Stimulated activated CD8-positive, alpha-beta memory T cell treated with anti-CD3 and anti-CD28 coated beads, Interleukin-2, amount 100 ng/mL, for 1 hour (primary cell): Measurements from ENCODE around the gene PARD3B.

Source experiments
- DNase-seq, 2 donors: peaks; one replicate each; pipeline ENCODE4 v3.0.0-alpha.2; 2020; ENCODE audit warnings: low read depth in 2 of 2

Gene PARD3B

DNA sequence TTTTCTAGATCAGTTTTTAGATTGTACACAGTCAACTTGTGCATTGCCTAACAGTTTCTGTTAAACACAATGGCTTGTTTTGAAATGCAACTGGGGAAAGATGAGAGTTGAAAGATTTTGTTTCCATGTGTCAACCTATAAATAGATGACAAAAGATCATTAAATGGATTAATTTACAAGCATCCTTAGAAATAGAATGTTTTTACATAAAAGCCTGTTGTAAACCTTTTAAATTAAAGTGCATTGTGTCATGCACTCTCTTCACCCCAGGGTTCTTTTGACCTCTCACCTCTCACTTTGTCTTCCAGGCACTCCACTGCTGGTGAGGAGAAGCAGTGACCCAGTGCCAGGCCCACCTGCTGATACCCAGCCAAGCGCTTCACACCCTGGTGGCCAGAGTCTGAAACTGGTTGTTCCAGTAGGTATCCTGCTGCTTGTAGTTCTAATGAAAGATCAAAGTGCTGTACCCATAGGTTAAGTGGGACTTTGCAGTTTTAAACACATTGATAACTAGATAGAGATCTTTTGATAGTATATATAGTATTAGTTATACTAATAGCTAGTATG lies 502.1 kb downstream of the PARD3B start:
- no peak for DNase-seq

DNA sequence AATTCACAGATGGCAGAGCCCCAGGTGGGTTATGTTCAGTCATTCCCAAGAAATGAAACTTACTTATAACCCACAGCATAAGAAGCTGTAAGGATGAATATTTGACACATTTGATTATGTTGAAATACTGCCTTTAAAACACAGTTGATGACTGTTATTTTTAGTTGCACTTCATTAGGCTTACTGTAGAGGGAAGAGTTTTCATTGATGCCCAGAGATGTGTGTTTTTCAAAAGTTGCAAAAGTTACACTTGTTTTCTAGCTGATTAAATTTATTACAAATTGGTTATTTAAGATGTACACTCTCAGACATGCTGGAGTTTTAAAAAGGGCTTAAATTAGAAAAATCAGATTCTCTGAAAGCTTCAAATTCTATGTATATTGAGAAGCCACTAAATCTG lies 506.1 kb downstream of the PARD3B start:
- DNase-seq = no peak

DNA sequence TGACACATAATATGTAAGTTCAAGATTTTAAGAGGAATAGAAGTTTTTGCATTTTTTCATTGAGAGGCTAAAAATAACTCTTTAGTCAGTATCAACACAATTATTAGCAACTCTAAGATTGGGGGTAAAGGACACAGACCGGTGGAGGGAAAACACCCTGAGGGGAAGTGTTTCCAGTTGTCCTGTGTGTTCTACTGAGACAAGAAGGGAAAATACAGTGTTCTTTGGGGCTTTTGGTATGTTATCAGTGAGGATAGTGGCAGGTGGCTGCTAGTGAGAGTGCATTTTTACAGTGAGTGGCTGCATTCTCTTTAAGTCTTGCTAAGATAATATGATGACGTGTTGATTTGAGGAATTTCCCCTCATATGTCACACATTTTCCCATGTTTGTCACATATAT lies 507.5 kb downstream of the PARD3B start:
- DNase-seq = no peak

DNA sequence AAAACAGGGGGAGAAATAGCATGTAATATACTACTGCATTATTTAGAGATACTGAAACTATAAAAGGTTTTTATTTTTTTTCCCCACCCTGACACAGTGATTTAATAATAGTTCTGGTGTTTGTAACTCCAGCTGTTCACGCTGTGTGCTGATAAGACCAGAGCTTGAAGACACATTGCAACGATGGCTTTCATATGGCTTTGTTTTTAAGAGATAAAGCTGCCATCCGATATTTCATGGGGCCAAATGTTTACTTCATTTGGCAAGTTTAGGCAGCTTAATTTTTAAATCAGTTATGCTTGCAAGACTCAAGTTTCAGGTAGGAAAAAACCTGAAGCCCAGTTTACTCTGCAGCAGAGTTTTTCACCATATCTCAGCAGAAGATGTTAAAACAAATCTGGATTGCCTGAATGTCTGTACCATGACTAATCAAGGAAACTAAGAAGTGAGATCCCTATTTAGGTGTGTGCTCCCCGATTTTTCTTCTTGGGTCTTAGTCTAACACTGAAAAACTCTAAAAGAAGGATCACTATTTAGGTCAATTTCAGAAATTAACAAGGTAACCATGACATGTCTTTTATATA lies 508.6 kb downstream of the PARD3B start:
- DNase-seq = no peak

DNA sequence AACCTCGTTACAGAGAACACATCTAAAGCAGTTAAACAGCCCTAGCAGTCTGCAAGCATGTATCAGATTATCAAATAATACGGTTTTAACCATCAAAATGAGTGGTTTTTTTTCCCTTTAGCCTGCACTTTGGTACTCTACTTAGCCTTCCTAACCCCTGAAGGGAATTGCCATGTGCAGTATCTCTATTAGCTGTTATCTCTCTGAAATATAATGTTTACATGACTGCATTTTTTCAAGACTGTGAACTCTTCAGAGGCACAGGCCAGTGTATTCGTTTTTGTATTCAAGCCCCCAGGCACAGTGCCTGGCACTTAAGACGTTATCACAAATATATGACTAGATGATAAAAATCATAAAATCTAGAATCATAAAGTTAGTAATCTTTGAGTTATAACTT lies 509.5 kb downstream of the PARD3B start:
- no peak for DNase-seq

DNA sequence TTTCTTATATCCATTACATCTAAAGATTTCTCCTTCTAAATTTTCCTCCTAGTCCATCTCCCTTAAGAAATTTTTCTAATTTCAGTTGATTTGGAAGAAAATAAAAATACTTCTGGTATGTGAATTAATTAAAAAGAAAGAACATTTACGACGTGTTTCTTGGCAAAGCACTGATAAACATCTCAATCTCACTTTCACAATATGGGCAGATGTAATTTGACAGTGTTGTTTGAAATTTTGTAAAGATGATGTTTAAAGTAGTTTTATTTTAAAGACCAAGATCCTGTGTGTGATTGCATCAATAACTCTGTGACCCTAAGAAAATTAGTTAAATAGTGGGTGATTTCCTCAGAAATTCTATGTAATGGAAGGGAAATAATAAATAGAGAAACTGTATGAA lies 510.0 kb downstream of the PARD3B start:
- DNase-seq = no peak

DNA sequence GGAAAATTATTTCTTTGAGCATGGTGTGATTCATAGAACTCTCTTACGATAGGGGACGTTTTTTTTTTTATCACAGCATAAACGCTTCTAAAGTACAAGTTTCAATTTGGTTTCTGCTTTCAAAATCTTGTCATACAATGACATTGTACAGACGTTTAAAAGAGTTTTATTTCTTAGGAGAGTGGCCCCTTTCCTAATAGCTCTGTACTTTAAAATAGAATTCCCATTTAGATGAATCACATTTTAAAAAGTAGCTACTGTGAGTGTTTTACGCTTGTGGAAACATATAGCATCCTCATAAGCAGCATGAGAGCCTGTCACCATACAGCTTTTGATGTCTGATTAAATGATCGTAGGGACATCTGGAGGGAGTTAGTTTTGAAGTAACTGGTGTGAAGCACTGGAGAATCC lies 510.9 kb downstream of the PARD3B start:
- DNase-seq = no peak

DNA sequence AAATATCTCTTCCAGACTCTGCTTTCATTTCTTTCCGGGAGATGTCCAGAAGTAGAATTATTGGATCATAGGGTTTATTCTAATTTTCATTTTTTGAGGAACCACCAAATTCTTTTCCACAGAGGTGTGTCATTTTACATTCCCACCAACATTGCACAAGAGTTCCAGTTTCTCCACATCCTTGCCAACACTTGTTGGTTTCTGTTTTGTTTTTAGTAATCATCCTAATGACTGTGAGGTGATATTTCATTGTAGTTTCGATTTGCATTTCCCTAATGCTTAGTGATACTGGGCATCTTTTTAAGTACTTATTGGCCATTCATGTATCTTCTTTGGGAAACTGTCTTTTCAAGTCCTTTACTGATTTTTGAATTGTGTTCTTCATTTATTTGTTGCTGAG lies 513.1 kb downstream of the PARD3B start:
- no peak for DNase-seq

DNA sequence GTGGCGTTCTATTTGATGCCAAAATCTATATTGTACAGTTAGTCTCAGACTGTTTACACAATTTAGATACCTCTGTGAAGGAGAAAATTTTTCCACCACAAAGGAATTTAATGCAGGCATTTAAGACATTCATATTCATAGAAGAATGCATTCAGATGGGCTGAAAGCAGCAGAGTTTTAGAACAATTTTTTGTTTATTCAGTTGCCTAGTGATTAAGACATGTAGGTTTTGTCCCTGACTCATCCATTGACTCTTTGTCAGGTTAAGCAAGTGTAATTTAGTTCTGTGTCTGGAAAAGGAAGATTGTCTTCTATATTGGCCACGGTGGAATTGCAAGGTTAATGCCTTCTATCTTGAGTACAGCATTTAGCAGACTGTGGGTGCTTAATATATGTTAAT lies 515.0 kb downstream of the PARD3B start:
- no peak for DNase-seq

DNA sequence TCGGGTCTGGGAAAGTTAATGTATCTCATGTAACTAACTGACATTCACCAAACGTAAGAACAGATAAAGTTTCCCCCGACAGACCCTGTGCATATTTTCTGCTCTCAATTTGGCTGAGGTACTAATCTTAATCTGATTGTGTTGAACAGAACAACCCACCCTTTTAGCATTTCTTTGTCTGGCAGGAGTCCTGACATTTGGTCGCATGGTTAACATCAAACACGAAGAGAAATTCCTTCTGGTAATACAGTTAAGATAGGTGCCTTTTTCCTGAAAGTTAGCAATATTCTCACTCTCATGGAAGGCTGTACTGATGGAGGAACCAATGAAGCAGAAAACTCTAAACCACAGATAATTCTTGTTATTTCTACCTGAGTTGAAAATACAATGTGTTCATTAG lies 520.8 kb downstream of the PARD3B start:
- DNase-seq = no peak

DNA sequence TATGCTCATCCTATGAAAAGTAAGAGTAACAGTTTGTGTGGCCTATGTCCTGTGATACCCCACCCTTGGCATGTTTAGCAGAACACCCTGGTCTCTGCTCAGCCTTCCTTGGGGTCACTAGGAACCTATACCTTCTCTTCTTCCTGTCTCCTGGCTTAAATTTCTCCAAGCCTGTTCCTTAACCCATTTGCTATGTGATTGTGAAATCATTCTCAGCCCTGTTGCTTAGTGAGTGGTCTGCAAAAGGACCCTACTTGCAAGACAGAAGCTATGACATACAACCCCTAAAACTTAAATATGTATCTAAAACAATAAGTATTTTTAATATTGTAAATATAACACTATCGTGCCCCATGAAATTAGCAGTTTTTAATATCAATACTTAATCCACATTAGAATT lies 524.7 kb downstream of the PARD3B start:
- DNase-seq = no peak

DNA sequence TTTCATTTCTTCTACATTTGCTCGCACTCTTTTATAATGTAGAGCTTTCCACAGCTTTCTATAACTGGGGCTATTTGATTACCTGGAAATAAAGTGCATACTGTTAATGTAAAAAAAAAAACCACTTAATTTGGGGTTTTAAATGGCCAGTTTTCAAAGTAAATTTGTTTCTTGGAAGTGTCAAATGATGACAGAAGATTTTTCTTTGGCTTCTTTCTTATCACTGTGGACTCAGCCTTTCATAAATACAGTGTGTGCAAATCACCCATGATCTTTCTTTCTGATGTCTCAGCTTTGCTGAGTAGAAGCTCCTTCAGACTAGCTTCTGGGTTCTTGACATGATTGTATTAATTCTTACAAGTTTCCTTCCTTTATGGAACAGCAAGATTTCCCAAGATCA lies 525.6 kb downstream of the PARD3B start:
- DNase-seq = no peak

DNA sequence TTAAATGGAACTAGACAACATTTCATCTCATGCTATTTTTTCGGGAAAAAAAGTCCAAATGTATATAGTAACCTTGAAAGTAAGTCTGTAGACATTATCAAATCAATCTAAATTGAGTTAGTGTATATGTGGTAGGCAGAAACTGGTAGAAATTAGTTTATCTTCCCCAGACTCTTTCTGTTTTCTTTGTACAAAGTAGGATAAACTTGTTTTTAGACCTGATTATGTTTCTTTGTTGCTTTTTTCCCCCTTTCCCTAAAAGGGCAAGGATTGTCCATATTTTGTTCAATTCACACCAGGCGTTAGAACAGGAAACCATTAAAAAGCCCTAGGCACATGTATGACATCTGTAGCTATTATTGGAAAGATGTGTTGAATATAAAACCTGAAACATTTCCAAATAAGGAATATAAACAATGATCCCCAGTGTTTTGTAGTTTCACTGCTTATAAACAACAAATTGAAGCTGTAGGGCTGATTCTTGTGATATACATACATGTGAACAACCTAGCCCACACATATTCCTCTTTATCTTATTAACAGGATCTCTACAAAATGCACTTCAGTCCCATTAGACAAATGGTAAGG lies 528.3 kb downstream of the PARD3B start:
- DNase-seq = no peak

DNA sequence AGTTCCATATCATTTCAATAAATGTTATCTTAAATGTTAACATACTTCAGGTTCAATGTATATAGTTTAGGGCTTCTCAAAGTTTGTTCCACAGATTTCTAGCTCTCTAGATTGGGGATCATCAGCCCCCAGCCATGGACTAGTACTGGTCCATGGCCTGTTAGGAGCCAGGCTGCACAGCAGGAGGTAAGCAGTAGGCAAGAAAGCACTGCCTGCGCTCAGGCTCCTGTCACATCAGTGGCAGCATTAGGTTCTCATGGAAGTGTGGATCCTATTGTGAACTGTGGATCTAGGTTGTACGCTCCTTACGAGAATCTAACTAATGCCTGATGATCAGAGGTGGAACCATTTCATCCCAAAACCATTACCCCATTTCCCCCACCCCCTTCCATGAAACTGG lies 531.1 kb downstream of the PARD3B start:
- DNase-seq = no peak

DNA sequence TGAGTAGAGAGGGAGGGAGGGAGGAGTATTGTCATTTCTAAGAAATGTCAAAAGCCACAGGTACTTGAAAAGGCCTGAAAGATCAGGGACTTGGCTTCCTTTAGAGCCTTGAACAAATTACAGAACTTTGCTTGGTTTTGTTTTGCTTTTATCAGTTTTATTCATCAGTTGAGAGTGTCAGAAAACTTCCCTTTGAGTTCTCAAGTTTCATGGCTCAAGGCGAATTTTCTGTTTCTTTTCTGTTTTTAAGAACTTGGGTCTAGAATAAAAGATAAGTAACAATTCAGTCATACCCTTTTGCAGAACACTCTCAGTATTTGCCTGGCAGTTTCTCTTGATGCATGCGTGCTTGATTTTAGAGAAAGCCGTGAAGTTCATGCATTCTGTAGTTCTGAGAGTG lies 531.9 kb downstream of the PARD3B start:
- no peak for DNase-seq

DNA sequence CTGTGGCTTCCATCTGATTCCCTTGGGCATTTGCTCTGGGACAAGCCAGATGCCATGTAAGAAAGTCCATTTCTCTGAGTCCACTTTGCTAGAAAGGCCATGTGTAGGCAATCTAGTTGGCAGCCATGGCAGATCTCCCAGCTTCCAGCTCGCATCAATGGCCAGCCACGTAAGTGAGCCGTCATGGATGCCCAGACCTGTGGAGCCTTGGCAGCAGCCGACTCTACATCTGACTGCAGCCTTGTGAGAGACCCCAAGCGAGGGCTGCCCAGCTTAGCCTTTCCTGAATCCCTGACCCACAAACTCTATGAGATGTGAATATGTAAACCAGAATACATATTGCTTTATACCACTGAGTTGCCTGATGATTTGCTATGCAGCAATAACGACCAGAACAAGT lies 533.5 kb downstream of the PARD3B start:
- DNase-seq = no peak

DNA sequence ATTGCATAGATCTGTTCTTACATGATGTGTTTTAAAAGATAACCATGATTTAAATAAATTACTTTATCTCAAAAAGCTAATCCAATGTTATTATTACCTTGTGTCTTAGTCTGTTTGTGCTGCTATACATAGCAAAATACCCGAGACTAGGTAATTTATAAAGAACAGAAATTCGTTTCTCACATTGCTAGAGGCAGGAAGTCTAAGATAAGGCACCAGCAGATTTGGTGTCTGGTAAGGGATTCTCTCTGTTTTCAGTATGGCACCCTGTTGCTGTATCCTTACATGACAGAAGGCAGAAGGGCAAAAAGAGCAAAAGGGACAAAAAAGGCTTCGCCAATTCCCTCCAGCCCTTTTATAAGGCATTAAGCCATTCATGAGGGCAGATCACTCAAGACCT lies 533.9 kb downstream of the PARD3B start:
- DNase-seq = no peak

DNA sequence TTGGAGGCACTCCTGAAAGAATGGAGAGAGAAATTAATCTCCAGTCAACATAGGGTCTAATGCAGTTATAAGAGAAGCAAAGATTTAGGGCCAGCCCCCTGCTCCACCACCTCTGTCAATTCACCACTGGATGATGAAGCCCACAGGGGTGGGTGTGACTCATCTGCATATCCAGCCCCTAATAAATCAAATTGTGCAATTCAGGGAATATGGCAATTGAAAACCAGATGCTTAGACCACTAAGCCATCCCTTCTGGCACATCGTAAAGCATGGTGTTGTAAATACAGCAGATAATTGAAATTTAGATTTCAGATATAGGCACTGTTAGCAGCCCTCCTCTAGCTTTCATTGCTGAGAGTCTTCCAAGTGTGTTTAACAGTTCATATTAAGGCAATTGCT lies 541.4 kb downstream of the PARD3B start:
- no peak for DNase-seq

DNA sequence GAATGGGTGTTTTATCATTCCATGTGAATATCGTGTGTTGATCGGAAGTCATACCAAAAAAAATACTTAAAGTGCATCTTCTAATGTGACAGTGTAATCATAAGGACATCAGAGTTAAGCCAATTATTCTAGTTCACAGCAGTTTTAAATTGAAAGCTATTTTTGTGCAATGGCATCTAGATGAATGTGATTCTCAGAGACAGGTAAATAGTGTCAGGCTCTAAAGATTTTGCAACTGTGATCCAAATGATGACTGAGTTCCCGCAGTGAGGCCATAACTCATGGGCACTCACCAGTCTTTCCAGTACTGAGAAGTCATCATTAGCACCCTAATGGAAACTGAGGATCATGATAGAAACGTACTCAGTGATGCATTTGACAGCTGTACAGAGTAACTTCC lies 542.6 kb downstream of the PARD3B start:
- DNase-seq = no peak

DNA sequence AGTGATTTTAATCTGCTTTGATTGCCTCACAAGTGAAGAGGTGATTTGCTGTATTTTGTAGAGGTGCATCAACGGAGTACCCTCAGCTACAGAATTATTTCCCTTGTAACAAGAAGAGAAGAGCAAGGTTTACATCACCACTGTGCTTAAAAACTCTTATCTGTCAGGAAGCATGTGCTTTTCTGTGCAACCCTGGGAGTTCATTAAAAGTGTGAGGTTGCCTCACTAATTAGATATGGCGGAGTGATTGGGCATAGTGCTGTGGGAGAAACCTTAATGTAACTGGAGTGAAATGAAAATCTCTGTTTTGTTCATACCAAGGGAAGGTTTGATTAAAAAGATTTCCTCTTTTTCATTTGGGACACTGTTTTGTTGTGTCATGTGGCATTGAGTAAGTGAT lies 544.7 kb downstream of the PARD3B start:
- no peak for DNase-seq

DNA sequence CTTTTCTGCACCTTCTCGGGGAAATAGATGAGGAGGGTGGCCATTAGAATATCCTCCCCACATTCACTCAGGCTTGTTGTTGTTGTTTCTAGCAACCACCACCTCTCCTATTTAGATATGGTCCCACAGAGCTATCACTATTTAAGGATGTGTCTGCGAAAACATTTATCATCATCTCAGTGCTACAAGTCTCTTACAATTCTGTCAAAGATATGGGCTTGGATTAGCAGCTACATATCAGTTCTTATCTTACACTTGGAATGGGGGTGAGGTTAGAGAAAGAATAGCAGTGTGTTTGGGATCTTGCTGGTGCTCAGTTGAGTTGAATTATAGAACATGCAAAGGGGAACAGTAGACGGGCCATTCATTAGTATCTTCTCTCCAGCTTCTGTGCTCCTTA lies 546.1 kb downstream of the PARD3B start:
- DNase-seq = no peak

DNA sequence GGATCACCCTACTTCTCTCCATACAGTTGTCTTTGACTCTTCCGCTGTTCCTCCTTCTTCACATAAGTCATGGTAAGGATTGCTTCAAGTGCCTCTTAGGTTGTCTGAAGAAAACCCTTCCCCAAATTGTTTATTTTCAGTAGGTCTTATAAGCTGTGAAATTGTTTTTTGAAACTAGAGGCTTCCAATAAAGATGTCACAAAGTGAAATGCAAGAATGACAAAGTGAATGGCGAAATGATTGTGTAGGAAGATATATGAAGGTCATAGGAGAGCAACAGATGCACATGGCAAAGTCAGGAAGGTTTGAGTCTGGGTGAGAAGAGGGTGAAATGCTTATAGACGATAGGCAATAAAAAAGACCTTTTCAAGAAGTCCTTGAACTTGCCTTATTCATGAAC lies 548.8 kb downstream of the PARD3B start:
- no peak for DNase-seq

DNA sequence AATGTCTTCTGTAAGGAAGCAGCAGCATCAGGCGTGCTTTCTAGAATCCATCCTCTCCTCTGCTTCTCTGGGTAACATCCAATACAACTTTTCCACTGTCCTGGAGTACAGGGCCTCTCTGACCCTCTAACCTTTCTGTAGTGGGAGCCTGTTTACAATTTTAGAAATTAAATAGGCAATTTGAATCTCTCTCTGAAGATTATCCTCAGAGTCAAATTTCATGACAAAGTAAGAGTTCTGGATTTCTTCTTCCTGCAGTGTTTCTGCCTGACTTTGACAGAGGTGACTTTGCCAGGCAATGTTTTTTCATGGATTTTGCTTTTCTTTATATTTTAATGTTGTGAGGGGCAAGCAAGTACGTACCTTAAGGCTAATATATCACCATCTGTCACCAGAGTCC lies 558.4 kb downstream of the PARD3B start:
- DNase-seq = no peak

DNA sequence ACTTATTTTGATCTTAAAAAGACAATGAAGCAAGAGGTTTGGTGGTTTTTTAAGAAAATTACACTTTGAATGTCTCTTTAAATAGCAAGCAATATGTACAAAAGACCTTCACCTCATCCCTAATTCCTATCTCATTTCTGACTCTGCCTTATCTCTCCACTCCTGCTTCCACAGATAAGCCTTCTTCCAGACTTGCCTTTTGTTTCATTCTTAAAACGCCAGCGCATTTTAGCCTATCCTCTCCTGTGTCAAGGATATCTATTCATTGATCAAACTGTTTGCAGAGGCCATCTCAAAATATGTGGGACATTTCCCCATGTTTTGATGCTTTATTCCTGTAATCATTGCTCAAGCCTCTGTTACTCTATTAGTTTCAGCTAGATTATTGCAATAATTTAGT lies 562.5 kb downstream of the PARD3B start:
- DNase-seq = no peak
